CD1c-positive myeloid dendritic cell (primary cell): ENCODE data around the gene ARMH2.

Experiments
- DNase-seq: peaks from one replicate; pipeline ENCODE4 v3.0.0-alpha.2; 2016; ENCODE audit errors: extremely low spot score

Gene ARMH2

GRCh38 chr6:24798740-24799540 lies at the start of gene ARMH2:
Gene ARMH2, minus strand, starts transcription at chr6:24798917. Its CDS starts 60 bp downstream, at chr6:24798857.
- DNase-seq = no peak

DNA sequence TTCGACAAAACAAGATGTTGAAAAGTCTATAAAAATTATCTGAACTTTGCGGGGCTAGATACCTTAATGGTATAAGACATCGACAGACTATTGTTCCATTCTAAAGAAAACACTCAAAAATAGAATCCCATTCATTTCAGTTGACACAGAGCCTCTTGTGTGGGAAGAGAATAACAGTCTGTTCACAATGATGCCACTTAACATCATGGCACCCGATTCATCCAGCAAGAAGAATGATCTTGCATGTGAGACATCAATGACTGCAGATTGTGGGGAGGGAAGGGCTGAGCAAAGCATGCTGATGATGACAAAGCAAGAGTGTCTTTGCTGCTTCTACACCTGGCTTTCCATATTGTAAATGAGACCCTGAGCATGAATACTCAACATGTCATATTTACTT lies 49.7 kb upstream of the ARMH2 start:
- DNase-seq = no peak

DNA sequence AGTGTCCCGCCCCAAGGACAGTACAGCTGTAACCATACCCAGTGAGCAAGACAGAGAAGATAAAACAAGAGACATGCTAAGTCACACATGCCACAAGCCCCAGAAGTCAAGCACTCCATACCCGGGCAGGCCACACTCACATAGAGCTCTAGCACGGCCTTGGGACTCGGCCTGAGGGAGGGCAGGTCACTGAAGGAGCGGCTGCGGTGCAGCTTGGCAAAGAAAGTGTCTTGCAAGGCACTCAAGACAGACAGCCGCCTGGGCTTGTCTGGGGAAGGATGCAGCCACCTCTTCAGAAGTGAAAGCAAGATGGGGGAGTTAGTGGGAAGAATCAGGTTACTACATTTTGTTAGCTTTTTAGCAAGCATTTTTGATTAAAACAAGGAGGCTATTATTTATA lies 48.7 kb upstream of the ARMH2 start:
- DNase-seq = no peak

DNA sequence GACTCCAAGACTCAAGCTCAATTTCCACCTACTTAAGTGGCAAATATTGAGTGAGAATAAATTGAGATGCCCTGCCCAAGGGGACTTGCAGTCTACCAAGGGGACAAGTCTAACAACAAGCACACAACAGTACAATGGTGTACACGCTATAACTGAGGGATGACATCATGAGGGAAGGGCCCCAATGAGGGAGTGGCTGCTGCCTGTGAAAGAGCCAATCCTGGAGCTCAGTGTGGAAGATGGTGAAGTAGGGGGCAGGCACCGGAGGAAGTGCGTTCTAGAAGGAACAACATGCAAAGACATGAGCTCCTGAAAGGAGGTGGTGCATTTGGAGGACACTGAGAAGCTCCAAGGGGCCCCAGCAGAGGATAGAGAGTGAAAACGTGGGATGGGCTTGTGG lies 46.9 kb upstream of the ARMH2 start:
- no peak for DNase-seq

DNA sequence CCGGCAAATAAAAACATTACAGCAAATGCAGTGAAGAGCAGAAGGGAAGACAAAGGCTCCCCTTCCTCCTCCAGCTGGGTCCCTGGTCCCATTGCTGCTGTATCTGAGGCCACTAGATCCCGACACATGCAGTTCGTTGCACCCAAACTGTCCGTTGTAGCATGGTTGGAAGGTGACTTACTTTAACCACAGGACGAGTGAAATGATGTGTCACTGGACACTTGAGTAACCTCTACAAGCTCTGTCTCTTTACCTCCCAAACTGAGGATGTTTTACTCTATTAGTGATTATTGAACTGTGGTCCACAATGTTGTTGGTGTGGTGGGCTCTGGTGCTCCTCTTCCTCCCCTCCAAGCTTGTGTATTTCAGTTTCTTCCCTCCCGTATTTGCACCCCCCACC lies 46.2 kb upstream of the ARMH2 start:
- DNase-seq = no peak

- no peak for DNase-seq
Measured at GRCh38 chr6:24844061-24844460, 45.3 kb upstream of the ARMH2 start.

- DNase-seq = no peak
Measured at GRCh38 chr6:24840187-24840586, 41.5 kb upstream of the ARMH2 start.

DNA sequence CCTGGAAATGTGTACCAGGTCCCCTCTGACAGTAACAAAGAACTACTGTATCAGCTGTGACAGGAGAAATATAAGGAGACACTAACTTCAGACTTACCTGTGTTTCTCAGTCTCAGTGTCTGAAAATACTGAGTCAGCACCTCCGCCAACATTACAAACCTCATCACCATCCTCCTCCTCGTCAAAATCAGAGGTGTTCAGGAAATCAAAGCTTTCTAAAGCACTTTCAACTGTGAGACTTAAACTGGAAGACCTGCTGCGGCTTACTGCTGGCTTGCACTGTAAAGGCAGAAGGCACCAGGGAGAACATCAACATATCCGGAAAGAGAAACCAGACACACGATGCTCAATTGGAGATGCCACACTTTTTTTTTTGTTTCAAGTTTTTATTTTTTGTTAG lies 40.3 kb upstream of the ARMH2 start:
- DNase-seq = no peak

DNA sequence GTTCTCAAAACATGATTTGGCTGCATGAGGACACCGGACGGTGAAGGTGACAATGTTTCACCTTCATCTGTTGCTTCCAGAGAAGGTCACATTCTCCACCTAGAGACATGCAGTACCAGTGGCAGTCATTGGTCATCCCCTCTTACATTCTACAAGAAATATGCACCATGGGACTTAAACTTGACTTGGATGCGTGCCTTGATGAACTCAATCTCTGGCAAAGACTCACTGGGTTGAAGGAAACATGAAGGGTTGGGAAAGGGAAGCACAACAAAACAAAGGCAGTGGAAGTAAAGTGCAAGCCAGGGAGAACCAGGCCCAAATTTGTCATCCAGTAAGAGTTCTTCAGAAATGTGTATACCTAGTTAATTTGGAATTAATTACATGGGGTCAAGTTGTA lies 39.4 kb upstream of the ARMH2 start:
- DNase-seq = no peak

DNA sequence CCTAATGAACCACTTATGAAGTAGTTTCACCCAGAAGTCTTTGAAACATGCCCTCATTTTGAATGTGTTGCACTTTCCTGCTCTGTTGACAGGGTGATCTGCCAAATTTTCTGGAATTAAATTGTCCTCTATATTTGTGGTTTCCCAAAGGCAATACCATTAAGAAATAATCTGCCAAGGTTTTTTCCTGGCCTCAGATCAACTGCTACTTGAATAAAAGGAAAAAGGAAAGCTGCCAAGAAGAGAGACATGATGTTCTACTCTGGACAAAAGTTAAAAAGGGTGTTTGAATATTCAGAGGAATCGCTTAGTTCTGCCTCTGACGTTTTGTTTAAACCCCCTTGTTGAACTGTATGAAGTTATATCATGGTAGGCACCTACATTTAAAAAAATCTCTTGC lies 37.4 kb upstream of the ARMH2 start:
- no peak for DNase-seq

GRCh38 chr6:24833711-24834386 lies 35.1 kb upstream of the ARMH2 start:
- DNase-seq = no peak

GRCh38 chr6:24832794-24833193 lies 34.1 kb upstream of the ARMH2 start:
- DNase-seq = no peak

DNA sequence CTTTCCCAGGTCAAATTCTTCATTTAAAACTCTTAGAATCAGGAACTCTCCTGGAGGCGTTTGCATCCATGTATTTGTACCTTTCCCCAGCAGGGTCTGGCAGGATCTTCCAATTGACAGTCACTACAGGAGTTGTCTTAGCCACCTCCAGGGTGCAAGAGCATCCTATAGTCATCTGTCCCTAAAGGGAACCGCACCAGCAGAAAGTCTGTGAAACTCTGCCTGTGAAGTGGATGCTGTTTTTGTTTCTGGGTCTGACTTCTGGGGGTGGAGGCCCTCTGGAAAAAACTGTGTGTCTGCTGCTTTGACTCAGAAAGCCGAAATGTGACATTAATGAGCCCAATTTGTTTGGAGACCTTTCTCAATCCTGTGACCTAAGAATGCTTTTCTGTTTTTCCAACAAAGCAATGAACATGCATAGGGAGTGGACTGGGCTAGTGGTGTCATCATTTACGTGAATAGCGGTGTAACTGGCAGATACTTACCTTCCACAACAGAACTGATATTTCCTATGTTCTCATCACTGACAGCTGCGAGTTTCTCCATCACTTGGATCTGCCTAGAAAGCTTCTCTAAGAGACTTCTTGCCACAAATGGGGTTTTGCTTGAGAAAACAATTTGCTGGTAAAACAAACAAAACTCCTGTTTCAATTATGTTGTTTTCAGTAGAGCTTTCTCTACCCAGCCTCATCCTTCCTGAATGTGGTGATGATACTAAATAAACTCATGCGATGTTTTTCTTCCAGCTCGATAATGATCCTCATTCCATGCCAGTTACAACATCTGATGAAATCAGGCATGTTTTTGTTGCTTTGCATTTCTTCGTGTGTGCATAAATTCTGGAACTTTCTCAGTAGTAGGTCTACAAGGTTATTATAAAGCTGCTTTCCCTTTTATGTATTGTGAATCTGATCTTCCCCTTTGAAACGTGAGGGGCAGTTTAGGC lies 33.3 kb upstream of the ARMH2 start:
- no peak for DNase-seq

- DNase-seq = no peak
Measured at GRCh38 chr6:24829657-24830056, 30.9 kb upstream of the ARMH2 start.

- DNase-seq = no peak
Measured at GRCh38 chr6:24827970-24828369, 29.3 kb upstream of the ARMH2 start.

DNA sequence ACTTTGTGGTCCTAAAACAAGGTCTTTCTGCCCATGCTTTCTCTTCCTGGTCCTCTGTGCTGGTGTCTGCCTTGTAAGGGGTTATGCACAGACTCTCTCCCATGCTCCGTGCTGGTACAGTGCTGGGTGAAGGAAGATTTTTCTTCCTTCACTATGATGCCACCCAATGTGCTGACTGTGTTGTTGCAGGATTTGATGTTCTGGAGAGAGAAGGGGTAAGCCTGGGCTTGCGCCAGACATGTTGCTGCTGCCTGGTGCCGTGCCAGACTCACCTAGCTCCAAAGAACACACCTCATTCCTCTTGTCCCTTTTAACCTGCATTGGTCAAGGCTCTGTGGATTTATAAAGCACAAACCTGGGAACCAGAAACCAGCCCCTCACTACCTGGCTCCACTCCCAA lies 28.4 kb upstream of the ARMH2 start:
- DNase-seq = no peak

DNA sequence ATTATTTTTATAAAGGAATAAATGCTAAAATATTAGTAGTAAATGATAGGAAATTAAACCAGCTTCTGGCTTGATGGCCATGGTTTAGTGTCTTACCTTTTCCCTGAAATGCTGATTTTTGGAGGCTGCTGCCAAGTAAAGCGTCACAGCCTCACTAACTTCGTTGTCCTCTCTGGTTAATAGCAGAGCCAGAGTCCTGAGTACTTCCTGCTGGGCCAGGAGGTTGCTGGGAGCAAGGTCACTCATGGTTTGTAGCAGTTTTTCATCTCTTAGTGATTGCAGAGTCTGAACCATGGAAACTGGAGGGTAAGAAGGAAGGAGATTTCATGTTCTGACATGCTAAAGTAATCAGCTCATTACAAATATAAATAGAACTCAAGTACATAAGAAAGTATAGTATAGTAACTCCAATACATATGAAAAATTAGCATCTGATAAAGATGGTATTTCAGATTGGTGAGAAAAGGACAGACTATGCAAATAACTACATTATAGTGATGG lies 26.5 kb upstream of the ARMH2 start:
- DNase-seq = no peak

DNA sequence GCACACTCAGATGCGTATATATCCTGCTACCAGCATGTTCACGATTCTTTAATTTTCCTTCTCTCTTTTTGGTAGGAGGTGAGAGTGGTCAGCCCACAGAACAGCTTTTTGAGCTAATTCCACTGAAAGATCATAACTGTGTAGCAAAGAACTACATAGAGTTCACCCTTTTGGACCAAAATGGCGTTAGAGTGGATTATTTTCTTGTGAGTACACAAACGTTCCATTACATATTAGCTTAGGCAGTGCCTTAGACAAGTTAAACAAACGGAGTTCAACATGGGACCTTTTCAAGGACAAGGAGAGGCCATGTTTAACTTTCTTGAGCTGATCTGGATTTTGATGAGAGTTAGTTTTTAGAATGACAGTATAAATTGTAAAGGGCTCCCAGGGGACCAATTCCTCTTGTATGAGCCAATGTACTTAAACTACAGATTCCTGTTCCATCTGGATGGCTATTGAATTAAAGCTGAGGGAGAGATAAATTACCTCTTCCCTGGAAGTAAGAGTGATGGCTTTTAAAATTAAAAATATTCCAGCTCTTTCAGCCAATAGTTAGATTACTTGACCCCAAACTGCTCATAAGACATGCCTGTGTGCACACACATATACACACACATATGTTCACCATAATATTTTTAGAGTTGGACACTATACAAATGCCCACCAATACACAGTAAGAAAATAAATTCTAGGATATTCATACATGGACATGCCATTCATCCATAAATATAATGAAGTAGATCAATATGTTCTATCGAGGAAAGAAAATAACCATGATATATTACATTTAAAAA lies 25.6 kb upstream of the ARMH2 start:
- DNase-seq = no peak

GRCh38 chr6:24823185-24823584 lies 24.5 kb upstream of the ARMH2 start:
- DNase-seq = no peak

DNA sequence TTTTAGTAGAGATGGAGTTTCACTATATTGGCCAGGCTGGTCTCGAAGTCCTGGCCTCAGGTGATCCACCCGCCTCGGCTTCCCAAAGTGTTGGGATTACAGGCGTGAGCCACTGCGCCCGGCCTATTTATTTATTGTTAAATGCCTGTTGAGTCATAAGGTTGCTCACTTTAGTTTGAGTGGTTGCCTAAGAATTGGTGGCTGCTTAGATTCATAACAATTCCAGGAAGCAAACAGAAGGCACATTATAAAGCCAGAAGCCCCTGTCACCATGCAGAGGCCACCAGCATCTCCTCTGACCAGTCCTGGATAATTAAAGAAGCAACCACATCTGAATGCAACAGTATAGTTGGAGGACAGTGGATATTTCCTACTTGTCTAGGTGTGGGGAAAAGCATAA lies 24.0 kb upstream of the ARMH2 start:
- DNase-seq = no peak

GRCh38 chr6:24821860-24822444 lies 23.2 kb upstream of the ARMH2 start:
- no peak for DNase-seq
